ENCODE measurements around the gene STK24.

The STK24 gene

DNA sequence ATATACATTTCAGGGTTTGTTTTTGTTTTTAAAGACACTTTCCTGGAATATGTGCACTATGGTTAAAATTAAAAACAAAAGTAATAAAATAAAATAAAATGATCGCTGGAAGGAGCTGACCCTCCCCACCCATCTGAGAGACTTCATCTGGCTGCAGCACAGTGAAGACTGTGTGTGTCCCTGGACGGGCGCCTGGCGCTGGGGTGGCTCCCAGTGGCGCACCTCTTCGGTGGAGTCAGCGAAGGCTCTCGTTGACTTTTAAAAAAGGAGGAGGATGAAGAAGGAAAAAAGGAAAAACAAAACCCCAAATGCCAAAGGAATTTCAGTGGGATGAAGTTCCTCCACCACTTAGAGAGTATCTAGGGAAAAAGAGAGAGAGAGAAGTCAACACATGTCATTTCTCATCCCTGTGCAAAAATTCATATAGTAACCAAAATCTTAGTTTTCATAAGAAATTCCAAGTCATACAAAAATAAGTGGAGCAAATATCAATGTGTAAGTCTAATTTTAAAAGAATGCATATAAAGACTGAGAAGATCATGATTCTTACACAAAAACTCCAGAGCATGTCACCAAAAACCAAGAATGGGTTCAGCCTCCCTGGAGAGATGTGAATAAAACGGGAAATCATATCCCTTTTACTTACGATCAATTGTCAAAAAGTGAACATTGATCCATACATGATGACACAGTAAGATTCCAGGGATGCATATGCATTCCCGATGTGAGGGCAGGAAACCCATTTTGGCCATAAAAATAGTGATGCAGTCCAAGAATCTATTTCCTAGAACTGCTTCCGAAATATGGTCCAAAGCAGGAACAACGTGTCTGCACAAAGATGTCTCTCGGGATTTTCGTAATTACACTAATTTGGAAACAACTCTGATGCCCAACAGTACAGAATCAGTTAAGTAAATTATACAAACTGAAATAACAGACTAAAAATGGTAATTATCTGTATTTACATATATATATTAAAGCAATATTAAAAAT is 123.8 kb downstream of the STK24 start:
- no peak for DNase-seq (ENCODE audit: low read depth in 2 of 3, low spot score in 2 of 3)

DNA sequence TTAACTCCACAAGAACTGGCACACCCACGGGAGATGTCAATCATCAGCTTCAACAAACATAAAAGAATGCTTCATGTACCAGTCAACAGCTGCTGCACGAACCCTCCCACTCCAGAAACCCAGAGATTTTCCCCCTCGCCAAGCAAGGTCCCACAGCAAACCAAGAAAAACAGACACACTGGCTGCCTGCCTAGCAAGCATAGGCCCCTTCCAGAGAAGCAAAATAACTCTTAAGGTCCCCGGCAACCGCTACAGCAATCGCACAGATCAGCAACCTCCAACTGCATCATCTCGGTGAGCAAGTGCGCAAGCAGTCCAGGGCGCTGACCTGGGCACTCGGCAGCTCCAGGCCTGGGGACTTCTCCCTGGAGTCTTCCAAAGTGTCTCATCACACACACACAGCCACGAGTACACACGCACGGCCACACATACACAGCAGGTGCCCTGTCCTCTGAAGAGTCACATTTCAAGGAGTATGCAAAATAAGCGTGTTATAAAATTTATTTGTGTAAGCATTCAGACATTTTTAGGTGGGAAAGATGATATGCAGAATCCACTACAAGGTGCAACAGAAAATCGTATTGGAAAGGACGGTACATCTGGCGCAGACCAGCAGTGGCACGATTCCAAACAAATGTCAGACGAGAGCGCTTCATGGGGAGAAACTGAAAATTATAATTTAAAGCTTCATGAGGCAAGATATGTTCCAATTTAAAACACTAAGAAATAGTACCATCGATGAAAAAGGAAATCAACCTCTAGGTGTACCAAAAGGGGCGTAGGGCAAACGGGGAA is 125.0 kb downstream of the STK24 start:
- DNase-seq (ENCODE audit: low read depth in 2 of 3, low spot score in 2 of 3), result no peak

DNA sequence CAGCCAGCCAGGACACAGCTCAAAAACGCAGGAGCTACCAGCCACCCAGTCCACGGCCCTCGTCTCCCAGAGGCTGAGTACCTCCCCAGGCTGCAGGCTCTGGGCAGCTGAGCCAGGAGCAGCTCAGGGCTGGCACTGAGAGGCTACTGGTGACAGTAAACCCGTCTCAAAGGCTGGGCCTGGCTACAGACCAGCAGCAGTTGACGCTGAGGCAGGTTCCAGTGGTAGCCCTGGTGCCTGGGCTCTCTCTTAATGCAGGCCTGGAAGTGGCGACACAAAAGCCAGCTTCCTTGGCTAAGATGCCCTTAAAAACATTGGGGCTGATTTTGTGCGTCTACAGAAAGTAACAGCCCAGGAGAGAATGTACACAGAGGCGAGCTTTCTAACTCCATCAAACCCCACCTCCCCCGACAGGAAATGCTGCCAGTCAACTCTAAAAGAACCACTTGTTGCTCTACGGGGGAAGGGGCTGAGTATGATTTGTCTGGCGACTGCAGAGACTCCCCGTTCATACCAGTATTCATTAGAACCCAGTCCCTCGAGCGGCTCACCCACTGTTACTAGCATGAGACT is 126.3 kb downstream of the STK24 start:
- DNase-seq (ENCODE audit: low read depth in 2 of 3, low spot score in 2 of 3), result no peak

GRCh38 chr13:98450026-98450425 is 126.9 kb downstream of the STK24 start:
- DNase-seq (ENCODE audit: low read depth in 2 of 3, low spot score in 2 of 3), result no peak

DNA sequence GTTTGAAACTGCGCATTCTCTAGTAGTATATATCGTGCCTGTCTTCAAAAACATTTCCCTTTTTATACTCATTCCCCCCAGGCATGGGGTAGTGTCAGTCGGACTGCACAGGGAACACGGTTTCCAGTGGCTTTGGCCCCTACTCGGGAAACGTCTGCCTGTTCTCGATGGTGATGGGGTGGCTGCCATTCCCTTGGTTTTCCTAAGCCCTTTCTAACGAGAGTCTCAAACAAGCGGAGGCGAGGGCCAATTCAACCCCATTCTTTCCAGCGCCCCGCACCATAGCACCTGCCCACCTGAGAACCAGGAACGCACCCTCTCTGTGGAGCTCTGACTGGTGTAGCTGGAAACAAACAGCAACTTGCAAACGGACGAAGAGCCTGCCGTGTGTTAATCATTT is 127.6 kb downstream of the STK24 start:
- no peak for DNase-seq (ENCODE audit: low read depth in 2 of 3, low spot score in 2 of 3)

DNA sequence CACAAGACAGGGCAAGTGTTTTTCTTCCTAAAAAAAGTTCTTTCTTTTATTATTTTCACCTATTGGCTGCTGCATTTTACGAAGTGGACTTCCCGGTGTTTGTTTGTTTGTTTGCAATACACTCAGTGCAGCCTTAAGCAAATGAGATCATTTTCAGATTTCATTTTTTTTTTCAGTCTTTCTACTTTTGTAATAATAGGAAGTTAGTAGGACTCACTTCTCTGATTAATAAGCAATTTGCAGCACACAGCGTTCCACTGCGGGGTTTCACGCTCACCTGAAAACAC is 128.3 kb downstream of the STK24 start:
- DNase-seq (ENCODE audit: low read depth in 2 of 3, low spot score in 2 of 3), result no peak

- DNase-seq (ENCODE audit: low read depth in 2 of 3, low spot score in 2 of 3), result no peak
Measured at GRCh38 chr13:98447881-98448641, 128.8 kb downstream of the STK24 start.

GRCh38 chr13:98447130-98447529 is 129.8 kb downstream of the STK24 start:
- no peak for DNase-seq (ENCODE audit: low read depth in 2 of 3, low spot score in 2 of 3)

DNA sequence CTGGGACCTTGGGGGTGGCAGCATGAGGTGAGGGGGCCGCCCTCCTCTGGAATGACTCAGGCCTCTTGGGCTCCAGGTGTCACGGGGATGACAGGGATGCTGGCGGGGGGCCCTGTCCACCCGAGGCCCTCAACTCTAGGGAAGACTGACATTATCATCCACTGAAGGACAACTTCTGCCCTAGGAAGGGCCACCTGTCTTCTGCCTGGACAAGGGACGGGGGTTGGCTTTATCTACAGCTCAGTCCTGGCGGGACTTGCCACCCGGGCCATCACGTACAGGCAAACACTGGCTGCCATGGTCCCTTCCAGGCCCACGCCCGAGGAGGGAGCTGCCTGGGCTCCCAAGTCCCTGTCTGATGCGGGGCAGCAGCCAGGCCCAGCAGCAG is 130.7 kb downstream of the STK24 start:
- no peak for DNase-seq (ENCODE audit: low read depth in 2 of 3, low spot score in 2 of 3)

- peak; percentile 45 to 74 (median 48) for DNase-seq (ENCODE audit: low read depth in 2 of 3, low spot score in 2 of 3)
Measured at GRCh38 chr13:98445340-98446233, 131.3 kb downstream of the STK24 start.

- DNase-seq (ENCODE audit: low read depth in 2 of 3, low spot score in 2 of 3), result no peak
Measured at GRCh38 chr13:98444381-98444780, 132.5 kb downstream of the STK24 start.

- no peak for DNase-seq (ENCODE audit: low read depth in 2 of 3, low spot score in 2 of 3)
Measured at GRCh38 chr13:98443800-98444325, 133.0 kb downstream of the STK24 start.

DNA sequence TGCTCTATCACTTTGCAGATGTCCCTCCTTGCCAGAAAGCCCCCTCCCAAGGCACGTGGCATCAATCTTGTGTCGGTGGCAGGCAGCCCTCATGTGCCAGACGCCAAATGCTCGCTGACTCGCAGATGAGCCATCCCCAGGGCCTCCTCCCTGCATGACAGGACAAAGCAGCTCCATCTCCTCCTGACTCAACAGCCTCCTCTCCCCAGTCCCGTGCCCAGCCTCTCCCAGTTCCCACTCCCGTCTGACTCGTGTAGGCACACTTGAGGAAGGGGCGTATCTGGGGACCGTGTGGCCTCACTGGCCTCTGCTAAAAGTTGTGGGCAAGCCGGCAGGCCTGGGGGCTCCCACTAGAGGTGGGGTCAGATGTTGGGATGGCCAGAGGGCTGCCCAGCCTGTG is 133.6 kb downstream of the STK24 start:
- no peak for DNase-seq (ENCODE audit: low read depth in 2 of 3, low spot score in 2 of 3)

DNA sequence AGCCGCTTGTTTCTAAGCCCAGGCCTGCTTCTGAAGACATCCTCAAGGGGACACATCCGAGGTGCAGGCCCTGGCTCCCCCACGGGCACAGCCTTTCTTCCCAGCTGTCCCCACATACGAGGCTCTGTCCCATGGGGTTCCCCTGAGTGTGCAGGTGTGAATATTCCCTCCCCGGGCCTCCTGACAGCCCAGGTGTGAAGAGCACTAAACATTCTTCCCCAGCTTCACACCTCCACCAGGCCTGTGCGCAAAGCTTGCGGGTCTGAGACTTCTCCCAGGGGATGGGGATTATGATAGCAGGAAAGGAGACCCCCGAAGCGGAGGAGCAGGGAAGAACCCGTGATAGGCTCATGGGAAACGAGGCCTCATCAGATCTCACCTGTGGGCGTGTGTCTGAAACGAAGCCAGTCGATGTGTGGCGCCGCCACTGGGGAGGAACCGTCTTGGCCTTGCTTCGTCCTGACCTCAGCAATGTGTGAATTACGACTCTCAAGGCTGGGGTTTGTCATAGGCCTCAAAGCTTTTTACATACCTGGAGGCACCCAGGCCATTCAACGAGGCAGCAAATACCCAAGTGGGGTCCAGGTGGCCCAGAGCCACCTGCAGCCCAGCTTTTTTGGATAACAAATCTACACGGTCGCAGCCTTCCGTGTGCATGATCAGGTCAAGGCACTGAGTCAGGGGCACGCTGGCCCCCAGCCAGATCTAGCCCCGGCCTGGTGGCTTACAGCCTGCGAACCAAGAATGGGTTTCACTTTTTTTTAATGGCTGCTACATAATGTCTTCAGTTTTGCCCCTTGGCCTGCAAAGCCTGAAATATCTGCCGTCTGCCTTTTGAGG is 134.3 kb downstream of the STK24 start:
- no peak for DNase-seq (ENCODE audit: low read depth in 2 of 3, low spot score in 2 of 3)

- no peak for DNase-seq (ENCODE audit: low read depth in 2 of 3, low spot score in 2 of 3)
Measured at GRCh38 chr13:98441056-98441676, 135.7 kb downstream of the STK24 start.

DNA sequence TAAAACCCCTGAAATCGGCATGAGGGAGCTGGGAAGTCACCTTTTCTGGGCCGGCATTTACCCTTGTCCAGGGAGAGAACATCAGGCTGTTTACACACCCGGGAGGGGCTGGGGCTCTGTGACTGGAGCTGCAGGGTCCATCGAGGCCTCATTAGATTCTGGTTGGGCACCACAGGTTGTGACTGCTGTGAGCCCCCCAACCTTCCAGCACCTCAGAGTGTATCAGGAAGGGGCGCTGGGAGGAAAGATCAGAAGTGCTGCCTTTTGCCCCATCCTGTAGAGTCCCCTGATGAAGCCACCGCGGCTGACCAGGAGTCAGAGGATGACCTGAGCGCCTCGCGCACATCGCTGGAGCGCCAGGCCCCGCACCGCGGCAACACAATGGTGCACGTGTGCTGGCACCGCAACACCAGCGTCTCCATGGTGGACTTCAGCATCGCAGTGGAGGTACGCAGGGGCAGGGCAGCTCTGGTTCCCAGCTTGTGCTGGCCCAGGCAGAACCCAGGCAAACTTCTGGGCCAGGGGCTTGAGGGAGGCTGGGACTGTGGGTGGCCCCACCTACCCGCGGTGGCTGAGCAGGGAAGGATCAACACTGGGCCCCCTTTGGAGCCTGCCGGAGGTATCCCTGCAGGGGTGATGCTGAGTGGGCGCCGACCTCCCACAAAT is 136.4 kb downstream of the STK24 start:
- no peak for DNase-seq (ENCODE audit: low read depth in 2 of 3, low spot score in 2 of 3)

DNA sequence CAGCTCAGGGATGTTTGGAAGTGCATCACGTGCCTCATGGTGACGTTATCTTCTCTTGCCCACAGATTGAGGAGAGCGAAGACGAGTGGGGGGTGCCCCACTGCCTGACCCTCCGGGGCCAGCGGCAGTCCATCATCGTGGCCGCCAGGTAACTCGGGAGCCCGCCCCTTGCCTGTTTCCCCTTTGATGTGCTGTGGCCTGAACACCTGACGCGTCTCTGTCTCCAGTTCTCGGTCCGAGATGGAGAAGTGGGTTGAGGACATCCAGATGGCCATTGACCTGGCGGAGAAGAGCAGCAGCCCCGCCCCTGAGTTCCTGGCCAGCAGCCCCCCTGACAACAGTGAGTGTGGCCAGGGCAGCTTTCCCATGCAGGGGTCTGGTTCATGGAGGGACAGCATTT is 137.0 kb downstream of the STK24 start:
- no peak for DNase-seq (ENCODE audit: low read depth in 2 of 3, low spot score in 2 of 3)

Data from activated CD8-positive, alpha-beta memory T cell treated with anti-CD3 and anti-CD28 coated beads for 48 hours (primary cell).